PC-3 (cell line): ENCODE data around the gene LSP1. TPM values are rescaled to one million over a fixed set of nuclear protein-coding genes. Genes with fewer than 3 reads are reported as not detected.
A peak's percentile ranks its signal among the peaks of the same experiment; 100 is the strongest.

Source experiments
- ATAC-seq: fragments of 200-7000 bp; cut with Tn5 transposase; 2 replicates; pipeline ENCODE4 v1.9.1; 2020; ENCODE audit warnings: mild to moderate bottlenecking, moderate library complexity
- BruUV-seq: library from RNA; stranded (reverse); fragments of 400-500 nt; replicated peaks from 2 replicates; lab custom pipeline; 2021; lab: Mats Ljungman, UMichigan
- CTCF ChIA-PET: fragments of 300-600 bp; sonication (Branson Sonifier 250); formaldehyde crosslinking; loops from one replicate; lab custom pipeline; 2022; ENCODE audit warnings: antibody characterized with exemption; lab: Charles Lee
- POLR2A ChIA-PET: fragments of 300-600 bp; sonication (Branson Sonifier 250); formaldehyde crosslinking; loops from one replicate; lab custom pipeline; 2022; ENCODE audit warnings: antibody characterized with exemption; ENCODE audit not compliant: unreplicated experiment; lab: Charles Lee
- DNase-seq: peaks from one replicate; pipeline ENCODE4 v3.0.0-alpha.2; 2015
- H2AFZ ChIP-seq: fragments of 300-600 bp; sonication (generic); 2 replicates; pipeline ENCODE4 v1.6.0; 2016; ENCODE audit warnings: antibody characterized with exemption, low read length
- H3F3A ChIP-seq: fragments of 300-600 bp; sonication (generic); one replicate; pipeline ENCODE4 v1.6.0; 2017; ENCODE audit warnings: antibody characterized with exemption, low read length, control low read depth, mild to moderate bottlenecking; ENCODE audit not compliant: unreplicated experiment
- H3K27ac ChIP-seq: fragments of 300-600 bp; sonication (generic); 2 replicates; pipeline ENCODE4 v1.5.1; 2016; ENCODE audit warnings: mild to moderate bottlenecking, low read length
- H3K27me3 ChIP-seq: fragments of 300-600 bp; sonication (generic); 2 replicates; pipeline ENCODE4 v1.6.1; 2016; ENCODE audit warnings: low read length, mixed read lengths
- H3K36me3 ChIP-seq: fragments of 300-600 bp; sonication (generic); 2 replicates; pipeline ENCODE4 v1.6.1; 2016; ENCODE audit warnings: low read depth, mixed run types, low read length, mixed read lengths
- H3K4me1 ChIP-seq: fragments of 300-600 bp; sonication (generic); 2 replicates; pipeline ENCODE4 v1.5.1; 2016; ENCODE audit warnings: low read length; ENCODE audit not compliant: insufficient read depth
- H3K4me2 ChIP-seq: fragments of 300-600 bp; sonication (generic); 2 replicates; pipeline ENCODE4 v1.6.0; 2016; ENCODE audit warnings: low read length
- H3K4me3 ChIP-seq: fragments of 300-600 bp; sonication (generic); 2 replicates; pipeline ENCODE4 v1.5.1; 2016; ENCODE audit warnings: mild to moderate bottlenecking, low read length, mixed read lengths
- H3K79me2 ChIP-seq: fragments of 300-600 bp; sonication (generic); 2 replicates; pipeline ENCODE4 v1.6.1; 2017; ENCODE audit warnings: low read length, mixed read lengths
- H3K9ac ChIP-seq: fragments of 300-600 bp; sonication (generic); 2 replicates; pipeline ENCODE4 v1.6.0; 2016; ENCODE audit warnings: mild to moderate bottlenecking, low read length
- H3K9me2 ChIP-seq: fragments of 300-600 bp; sonication (generic); replicated peaks from 2 replicates; pipeline ENCODE4 v1.6.1; 2016; ENCODE audit warnings: mixed run types, low read length, mixed read lengths
- H3K9me3 ChIP-seq: fragments of 300-600 bp; sonication (generic); 2 replicates; pipeline ENCODE4 v1.6.1; 2016; ENCODE audit warnings: low read length, mixed read lengths
- H4K20me1 ChIP-seq: fragments of 300-600 bp; sonication (generic); 2 replicates; pipeline ENCODE4 v1.6.1; 2016; ENCODE audit warnings: low read length, mixed read lengths
- EZH2 ChIP-seq: fragments of 300-600 bp; sonication (generic); IDR thresholded peaks from one replicate; pipeline ENCODE4 v1.6.1; 2017; ENCODE audit warnings: antibody characterized with exemption, mild to moderate bottlenecking, low read length; ENCODE audit not compliant: unreplicated experiment
- EZH2phosphoT487 ChIP-seq: fragments of 300-600 bp; sonication (generic); IDR thresholded peaks from 2 replicates; pipeline ENCODE4 v1.6.1; 2018; ENCODE audit warnings: mild to moderate bottlenecking, antibody characterized with exemption, low read length, borderline replicate concordance
- intact Hi-C: fragments of 100-400 bp; cut with micrococcal nuclease; formaldehyde crosslinking; loops from 2 replicates; pipeline ENCODE4 v1.9.0; 2023
- total RNA-seq: library from RNA; depleted of rRNA; stranded (reverse); fragments of >200 nt; gene quantifications from 2 replicates; pipeline ENCODE4 v1.2.3, GENCODE V29; 2014
- TF ChIP-seq, protein P1 (sequence below): fragments of 300-600 bp; sonication (generic); conservative IDR thresholded peaks from 2 replicates; pipeline ENCODE4 v1.5.1; 2017; ENCODE audit warnings: antibody characterized with exemption, low read depth, mild to moderate bottlenecking, low read length

Gene LSP1
- total RNA-seq, 1 experiment from 2014 or later, result not detected

DNA sequence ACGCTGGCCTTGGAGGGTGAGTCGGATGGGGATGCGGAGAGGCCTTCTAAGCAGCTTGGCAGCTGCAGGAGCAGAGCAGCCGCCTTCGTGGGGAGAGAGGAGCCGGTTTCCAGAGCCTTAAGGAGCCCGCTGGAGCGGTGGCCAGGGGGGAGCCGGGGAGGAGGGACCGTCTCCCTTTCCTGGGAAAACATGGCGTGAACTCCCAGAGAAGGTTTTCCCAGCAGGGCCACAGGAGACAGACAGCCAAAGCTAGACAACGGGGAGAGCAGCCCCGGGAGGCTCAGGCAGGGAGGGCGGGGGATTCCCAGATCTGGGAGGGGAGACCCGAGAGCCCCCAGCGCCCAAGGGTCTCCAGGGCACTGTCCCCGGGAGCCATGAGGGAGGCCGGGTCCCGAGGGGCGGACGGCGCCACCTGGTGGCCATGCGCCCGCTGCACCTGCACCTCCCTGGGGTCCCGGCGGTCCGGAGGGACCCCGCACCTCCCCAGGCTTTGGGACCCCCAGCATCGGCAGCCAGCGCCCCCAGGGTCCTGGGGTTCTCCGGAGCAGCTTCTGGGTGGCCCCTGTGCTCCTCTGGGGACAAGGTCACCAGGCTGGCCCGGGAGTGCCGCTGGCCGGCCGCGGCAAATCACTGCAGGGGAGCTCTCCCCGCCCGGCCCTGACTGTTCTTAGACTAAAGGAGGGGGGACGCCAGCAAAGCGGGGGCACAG is 20.5 kb upstream of the LSP1 start:
- TF ChIP-seq EZH2, result no peak
- TF ChIP-seq, protein P1, sequence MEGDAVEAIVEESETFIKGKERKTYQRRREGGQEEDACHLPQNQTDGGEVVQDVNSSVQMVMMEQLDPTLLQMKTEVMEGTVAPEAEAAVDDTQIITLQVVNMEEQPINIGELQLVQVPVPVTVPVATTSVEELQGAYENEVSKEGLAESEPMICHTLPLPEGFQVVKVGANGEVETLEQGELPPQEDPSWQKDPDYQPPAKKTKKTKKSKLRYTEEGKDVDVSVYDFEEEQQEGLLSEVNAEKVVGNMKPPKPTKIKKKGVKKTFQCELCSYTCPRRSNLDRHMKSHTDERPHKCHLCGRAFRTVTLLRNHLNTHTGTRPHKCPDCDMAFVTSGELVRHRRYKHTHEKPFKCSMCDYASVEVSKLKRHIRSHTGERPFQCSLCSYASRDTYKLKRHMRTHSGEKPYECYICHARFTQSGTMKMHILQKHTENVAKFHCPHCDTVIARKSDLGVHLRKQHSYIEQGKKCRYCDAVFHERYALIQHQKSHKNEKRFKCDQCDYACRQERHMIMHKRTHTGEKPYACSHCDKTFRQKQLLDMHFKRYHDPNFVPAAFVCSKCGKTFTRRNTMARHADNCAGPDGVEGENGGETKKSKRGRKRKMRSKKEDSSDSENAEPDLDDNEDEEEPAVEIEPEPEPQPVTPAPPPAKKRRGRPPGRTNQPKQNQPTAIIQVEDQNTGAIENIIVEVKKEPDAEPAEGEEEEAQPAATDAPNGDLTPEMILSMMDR, result peak; percentile 92
- POLR2A ChIA-PET, result interaction anchor here (0.6 kb wide), 2 partner anchors 243 to 324 kb away, joined by 5 to 16 read pairs; no protein-coding TSS in a partner anchor
- CTCF ChIA-PET, result interaction anchor here (0.6 to 2.9 kb wide), 22 partner anchors 8 to 1041 kb away, joined by 3 to 96 read pairs (median 6); partner anchors contain the start of gene KRTAP5-6
- H3K9me3 ChIP-seq, result no peaks in the 10 kb centered on the region
- intact Hi-C loops, result loop anchor here (1.0 to 10.0 kb wide), 3 partner anchors 70 to 322 kb away; partner anchors contain the start of gene CTSD
- H3K9me2 ChIP-seq, result no peaks in the 10 kb centered on the region
- peak; percentile 41 for DNase-seq
- BruUV-seq, result no TSS peak
- H3K79me2 ChIP-seq, result no peaks in the 10 kb centered on the region
- H3K27me3 ChIP-seq, result no peaks in the 10 kb centered on the region
- peak overlapping the region; percentile 56; the same call in 1 of the 2 replicates for H3K4me3 ChIP-seq
- ATAC-seq, result peak; percentile 32
- H3K9ac ChIP-seq, result no peak overlapping the region
- H3K27ac ChIP-seq, result no peak overlapping the region
- peaks cover 59% of the 10 kb centered on the region for H3K4me1 ChIP-seq
- H4K20me1 ChIP-seq, result no peaks in the 10 kb centered on the region
- H3F3A ChIP-seq, result no peaks in the 10 kb centered on the region
- no peaks in the 10 kb centered on the region for H3K36me3 ChIP-seq
- peak overlapping the region; percentile 74 for H3K4me2 ChIP-seq
- peak overlapping the region; percentile 69 for H2AFZ ChIP-seq

DNA sequence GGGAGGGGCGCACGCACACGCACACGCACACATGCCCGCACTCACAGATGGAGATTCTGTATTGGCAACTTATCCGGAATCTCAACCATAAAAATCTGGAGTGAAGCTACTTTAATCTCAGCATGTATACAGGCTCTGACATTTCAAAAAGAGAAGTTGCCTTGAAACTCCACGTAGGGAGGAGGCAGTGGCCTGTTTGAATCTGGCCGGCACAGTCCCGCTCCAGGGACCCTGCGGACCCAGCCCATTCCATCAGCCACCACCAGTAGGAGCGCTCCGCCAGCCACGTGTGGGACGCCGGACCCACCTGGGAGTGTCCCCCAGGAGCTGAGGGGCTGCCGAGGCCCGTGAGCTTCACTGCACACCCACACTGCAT is 20.0 kb upstream of the LSP1 start:
- BruUV-seq, result no TSS peak
- no peaks in the 10 kb centered on the region for H3F3A ChIP-seq
- H4K20me1 ChIP-seq, result no peaks in the 10 kb centered on the region
- H3K27ac ChIP-seq, result no peak overlapping the region
- ATAC-seq, result no peak
- H2AFZ ChIP-seq, result peak overlapping the region; percentile 69
- no peaks in the 10 kb centered on the region for H3K79me2 ChIP-seq
- no peaks in the 10 kb centered on the region for H3K36me3 ChIP-seq
- TF ChIP-seq EZH2phosphoT487 (no peak), EZH2 (no peak)
- TF ChIP-seq, protein P1, result no peak
- H3K9me3 ChIP-seq, result no peaks in the 10 kb centered on the region
- no peaks in the 10 kb centered on the region for H3K9me2 ChIP-seq
- no peak for DNase-seq
- H3K4me1 ChIP-seq, result peaks cover 53% of the 10 kb centered on the region
- ChIA-PET POLR2A (interaction anchor here (0.6 kb wide), 2 partner anchors 244 to 323 kb away, joined by 5 to 16 read pairs; no protein-coding TSS in a partner anchor), CTCF (interaction anchor here (0.6 to 2.9 kb wide), 22 partner anchors 9 to 1041 kb away, joined by 3 to 96 read pairs (median 6); partner anchors contain the start of gene KRTAP5-6)
- H3K27me3 ChIP-seq, result no peaks in the 10 kb centered on the region
- peak overlapping the region; percentile 74 for H3K4me2 ChIP-seq
- intact Hi-C loops, result loop anchor here (1.0 to 10.0 kb wide), 3 partner anchors 71 to 322 kb away; partner anchors contain the start of gene CTSD
- peak overlapping the region; percentile 56; the same call in 1 of the 2 replicates for H3K4me3 ChIP-seq
- H3K9ac ChIP-seq, result no peak overlapping the region
